ENCODE results near the gene TMEM205.

Gene TMEM205

DNA sequence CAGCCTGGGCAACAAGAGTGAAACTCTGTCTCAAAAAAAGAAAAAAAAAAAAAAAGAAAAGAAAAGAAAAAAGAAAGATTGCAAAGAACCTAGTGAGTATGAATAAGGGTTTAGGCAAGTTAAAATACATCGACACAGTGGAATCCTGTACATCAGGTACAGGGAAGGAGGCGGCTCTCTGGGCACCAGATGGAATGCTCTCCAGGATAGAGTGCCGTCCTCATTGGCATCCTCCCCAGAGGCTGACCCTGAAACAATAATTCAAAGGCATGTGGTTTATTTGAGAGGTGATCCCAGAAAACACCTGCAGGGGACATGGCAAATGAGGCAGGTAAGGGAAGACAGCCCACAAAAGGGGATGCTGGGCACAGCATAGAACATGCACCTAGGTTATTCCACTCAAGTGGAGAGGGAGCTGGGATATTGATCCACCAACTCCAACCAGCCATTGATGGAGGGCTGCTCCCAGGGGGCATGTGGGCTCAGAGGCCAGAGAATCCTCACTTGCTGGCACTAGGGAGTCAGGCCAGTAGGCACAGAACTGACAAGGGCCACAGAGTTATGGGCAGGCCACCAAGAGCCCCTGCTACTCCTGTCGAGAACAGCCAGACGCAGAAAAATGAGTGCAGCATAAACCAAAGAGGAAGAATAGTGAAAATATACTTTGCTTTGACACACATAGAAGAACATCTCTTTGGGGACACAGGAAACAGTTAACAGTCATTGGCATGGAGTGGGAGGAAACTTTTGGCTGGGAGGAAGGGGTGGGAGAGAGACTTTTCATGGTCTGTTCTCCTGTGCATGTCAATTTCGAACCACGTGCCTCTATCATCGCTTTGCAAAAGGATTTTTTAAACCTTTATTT is 45.9 kb downstream of the TMEM205 start:
- DNase-seq (ENCODE audit: low spot score): no peak

DNA sequence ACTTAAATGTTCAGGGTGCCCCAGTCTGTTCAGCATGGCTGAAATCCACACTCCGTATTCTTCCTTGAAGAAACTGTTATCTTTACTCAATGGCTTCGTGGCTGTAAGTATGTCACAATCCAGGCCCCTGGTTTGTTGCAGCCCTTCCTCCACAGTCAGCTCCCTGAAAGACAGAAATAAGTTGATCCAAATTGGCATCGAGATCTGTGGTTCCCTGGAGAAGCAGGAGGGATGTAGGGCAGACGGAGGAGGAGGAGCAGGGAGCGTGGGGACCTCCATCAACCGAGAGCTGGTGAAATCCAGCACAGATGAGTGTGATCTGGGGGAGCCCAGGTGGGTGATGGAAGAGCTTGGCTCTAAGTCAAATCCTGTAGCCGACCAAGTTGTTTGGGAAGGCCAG is 49.8 kb downstream of the TMEM205 start:
- DNase-seq (ENCODE audit: low spot score): no peak

DNA sequence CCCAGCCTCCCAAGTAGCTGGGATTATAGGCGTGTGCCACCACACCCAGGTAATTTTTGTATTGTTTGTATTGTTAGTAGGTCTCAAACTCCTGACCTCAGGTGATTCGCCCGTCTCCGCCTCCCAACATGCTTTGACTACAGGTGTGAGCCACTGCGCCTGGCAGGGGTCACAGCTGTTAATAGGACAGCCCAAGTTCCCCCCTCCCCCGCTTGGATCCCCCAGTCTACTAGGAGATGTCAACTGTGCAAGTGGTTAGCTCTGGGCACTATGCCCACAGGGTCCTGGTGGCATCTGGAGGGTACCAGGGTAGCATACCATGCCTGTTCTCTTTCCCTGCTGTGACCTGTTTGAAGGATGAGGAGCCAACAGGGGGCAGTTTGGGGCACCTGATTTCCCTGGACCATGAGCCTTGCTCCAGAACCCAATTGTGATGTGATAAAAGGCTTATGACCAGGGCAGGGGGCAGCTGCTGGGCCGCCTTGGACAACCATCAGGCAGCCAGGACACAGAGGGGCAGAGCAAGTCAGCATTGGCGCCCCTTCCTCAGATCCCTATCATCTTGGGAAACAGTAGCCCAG is 50.3 kb downstream of the TMEM205 start, which contains the start of gene TSPAN16:
TSS of gene TSPAN16 (plus strand) at position 496 of the 581 bp plus-strand sequence. CDS start 138 bp downstream, outside the sequence.
- no peak for DNase-seq (ENCODE audit: low spot score)

DNA sequence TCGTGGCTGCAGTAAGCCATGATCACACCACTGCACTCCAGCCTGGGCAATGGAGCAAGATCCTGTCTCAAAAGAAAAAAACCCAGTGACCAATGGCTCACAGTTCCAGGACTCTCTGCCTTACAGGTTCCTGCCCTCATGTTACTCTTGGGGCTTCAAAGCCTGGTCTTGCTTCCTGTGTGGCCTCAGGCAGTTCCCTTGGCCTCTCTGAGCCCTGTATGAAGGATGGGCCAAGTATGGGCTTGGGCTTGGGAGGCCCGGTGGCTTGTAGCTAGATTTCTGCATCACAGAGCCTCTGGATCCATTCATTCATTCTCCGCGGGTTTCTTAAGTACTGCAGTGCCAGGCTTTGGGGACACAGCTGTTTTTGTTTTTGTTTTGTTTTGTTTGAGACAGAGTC is 50.9 kb downstream of the TMEM205 start:
- no peak for DNase-seq (ENCODE audit: low spot score)

DNA sequence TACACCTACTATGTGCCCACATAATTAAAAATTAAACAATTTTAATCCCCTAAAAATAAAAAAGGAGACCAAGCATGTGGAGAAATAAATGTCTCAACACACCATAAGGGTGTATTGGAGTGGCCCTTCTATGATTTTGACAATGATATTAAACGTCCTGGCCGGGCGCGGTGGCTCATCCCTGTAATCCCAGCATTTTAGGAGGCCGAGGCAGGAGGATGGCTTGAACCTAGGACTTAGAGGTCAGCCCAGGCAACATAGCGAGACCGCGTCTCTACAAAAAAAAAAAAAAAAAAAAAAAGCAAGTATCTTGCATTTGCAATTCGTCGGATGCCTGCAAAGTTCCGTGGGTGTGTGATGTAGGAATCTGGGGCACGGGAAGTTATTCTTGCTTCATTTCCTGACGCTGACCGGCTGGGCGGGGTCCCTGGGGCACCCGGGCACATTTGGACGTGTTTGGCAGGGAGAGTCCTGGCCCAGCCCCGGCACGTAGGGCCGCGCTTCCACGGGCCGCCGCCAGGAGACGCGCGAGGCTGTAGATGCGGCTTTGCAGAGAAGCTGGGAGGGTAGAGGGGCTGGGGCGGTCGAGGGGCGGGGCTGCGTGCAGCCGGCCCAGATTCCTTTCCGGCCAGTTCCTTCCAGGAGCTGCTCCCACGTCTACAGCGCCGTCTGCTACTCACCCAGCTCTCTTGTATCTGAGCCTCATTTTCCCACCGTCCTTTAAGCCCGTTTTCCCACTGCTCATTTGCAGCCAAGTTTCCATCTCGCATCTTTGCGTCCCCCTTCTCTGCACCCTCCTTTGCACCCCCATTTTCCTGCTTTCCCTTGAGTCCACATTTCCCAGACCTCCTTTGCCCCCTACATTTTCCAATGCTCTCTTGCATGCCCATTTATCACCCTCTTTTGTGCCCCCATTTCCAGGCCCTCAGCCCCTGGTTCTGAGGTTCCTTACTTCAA is 52.4 kb downstream of the TMEM205 start:
- peak; percentile 94 for DNase-seq (ENCODE audit: low spot score)
